Keratinocyte (primary cell): ENCODE measurements around the gene KANK2. TPM values are rescaled to one million over a fixed set of nuclear protein-coding genes. Genes with fewer than 3 reads are reported as not detected.

Experiments used
- DNase-seq: peaks from one replicate; pipeline ENCODE4 v3.0.0-alpha.2; 2011; ENCODE audit warnings: low read depth, missing footprints, low spot score
- FAIRE-seq: peaks from 2 replicates; lab custom pipeline; 2011; peaks lifted over from hg19 to GRCh38; lab: Jason Lieb, UNC
- H2AFZ ChIP-seq: 2 replicates; pipeline ENCODE4 v1.6.0; 2012; ENCODE audit warnings: low read length, control low read depth, inconsistent platforms; ENCODE audit not compliant: control insufficient read depth
- H3K27ac ChIP-seq: 2 replicates; pipeline ENCODE4 v1.5.1; 2011; ENCODE audit warnings: low read length; ENCODE audit not compliant: control insufficient read depth, insufficient read depth
- H3K27me3 ChIP-seq: 3 replicates; pipeline ENCODE4 v1.6.0; 2011; ENCODE audit warnings: low read length; ENCODE audit not compliant: control insufficient read depth, insufficient read depth; ENCODE audit errors: extremely low read depth
- H3K36me3 ChIP-seq, 2 experiments: 2 replicates in 1 of 2; 3 replicates in 1 of 2; pipeline ENCODE4 v1.5.1; 2011; ENCODE audit warnings: low read length in 2 of 2, mild to moderate bottlenecking in 1 of 2; ENCODE audit not compliant: control insufficient read depth in 2 of 2, insufficient read depth in 2 of 2; ENCODE audit errors: extremely low read depth in 1 of 2
- H3K4me1 ChIP-seq: 3 replicates; pipeline ENCODE4 v1.5.1; 2011; ENCODE audit warnings: low read length; ENCODE audit not compliant: control insufficient read depth, insufficient read depth; ENCODE audit errors: extremely low read depth
- H3K4me2 ChIP-seq: 3 replicates; pipeline ENCODE4 v1.6.0; 2011; ENCODE audit warnings: low read depth, low read length; ENCODE audit not compliant: control insufficient read depth, insufficient read depth; ENCODE audit errors: extremely low read depth
- H3K4me3 ChIP-seq, 3 experiments: fragments of 200-600 bp in 1 of 3; sonication (generic) in 1 of 3; 2 replicates in 2 of 3; 3 replicates in 1 of 3; pipeline ENCODE4 v1.5.1; 2011 to 2016; ENCODE audit warnings: low read length in 3 of 3, mild to moderate bottlenecking in 3 of 3, control low read depth in 2 of 3, inconsistent platforms in 1 of 3, low read depth in 1 of 3, mixed read lengths in 1 of 3, mixed run types in 1 of 3, moderate library complexity in 1 of 3; ENCODE audit not compliant: control insufficient read depth in 2 of 3, insufficient read depth in 2 of 3; ENCODE audit errors: extremely low read depth in 1 of 3
- H3K79me2 ChIP-seq: 2 replicates; pipeline ENCODE4 v1.6.0; 2012; ENCODE audit warnings: low read length; ENCODE audit not compliant: control insufficient read depth, insufficient read depth
- H3K9ac ChIP-seq: 3 replicates; pipeline ENCODE4 v1.6.0; 2011; ENCODE audit warnings: low read length; ENCODE audit not compliant: control insufficient read depth, insufficient read depth; ENCODE audit errors: extremely low read depth
- H3K9me1 ChIP-seq: 3 replicates; pipeline ENCODE4 v1.6.0; 2011; ENCODE audit warnings: low read length; ENCODE audit not compliant: control insufficient read depth, insufficient read depth; ENCODE audit errors: extremely low read depth
- H3K9me3 ChIP-seq: 2 replicates; pipeline ENCODE4 v1.5.1; 2012; ENCODE audit warnings: low read depth, low read length; ENCODE audit not compliant: control insufficient read depth
- H4K20me1 ChIP-seq: 3 replicates; pipeline ENCODE4 v1.6.0; 2011; ENCODE audit warnings: low read length; ENCODE audit not compliant: control insufficient read depth, insufficient read depth; ENCODE audit errors: extremely low read depth
- EZH2 ChIP-seq: IDR thresholded peaks from one replicate; pipeline ENCODE4 v1.6.1; 2012; ENCODE audit warnings: inconsistent platforms, mild to moderate bottlenecking, low read length, moderate library complexity
- dilution Hi-C: fragments of 300-500 bp; cut with MboI; formaldehyde crosslinking; loops from one replicate; pipeline ENCODE4 v1.7.0; 2020; ENCODE audit warnings: low sequenced_read_pairs; ENCODE audit not compliant: extremely low pct_ligation_motif_present
- polyA plus RNA-seq, 5 experiments: library from polyadenylated mRNA; depleted of rRNA in 3 of 5; stranded (reverse) in 3 of 5; stranded (forward) in 1 of 5; unstranded in 1 of 5; fragments of >200 nt; gene quantifications; 1 replicate in 1 of 5; 2 replicates in 3 of 5; 3 replicates in 1 of 5; pipeline versions ENCODE4 v1.2.1 to v1.2.3, GENCODE V29; 2011 to 2012; ENCODE audit warnings: missing spikeins in 2 of 5, low read depth in 1 of 5, low replicate concordance in 1 of 5
- TF ChIP-seq, protein P1 (sequence below), 3 experiments: IDR thresholded peaks in 1 of 3; conservative IDR thresholded peaks in 1 of 3; optimal IDR thresholded peaks in 1 of 3; 2 replicates in 2 of 3; 3 replicates in 1 of 3; pipeline versions ENCODE3 to v1.5.1; 2011; ENCODE audit warnings: low read length in 3 of 3, mild to moderate bottlenecking in 3 of 3, moderate library complexity in 2 of 3, control low read depth in 1 of 3, inconsistent platforms in 1 of 3; ENCODE audit not compliant: insufficient read depth in 2 of 3; ENCODE audit errors: extremely low read depth in 1 of 3

KANK2 gene
- polyA plus RNA-seq, 1 donor (not counting 4 experiments of a cell fraction or from before 2014, with no cell fraction given): 2.8 TPM

DNA sequence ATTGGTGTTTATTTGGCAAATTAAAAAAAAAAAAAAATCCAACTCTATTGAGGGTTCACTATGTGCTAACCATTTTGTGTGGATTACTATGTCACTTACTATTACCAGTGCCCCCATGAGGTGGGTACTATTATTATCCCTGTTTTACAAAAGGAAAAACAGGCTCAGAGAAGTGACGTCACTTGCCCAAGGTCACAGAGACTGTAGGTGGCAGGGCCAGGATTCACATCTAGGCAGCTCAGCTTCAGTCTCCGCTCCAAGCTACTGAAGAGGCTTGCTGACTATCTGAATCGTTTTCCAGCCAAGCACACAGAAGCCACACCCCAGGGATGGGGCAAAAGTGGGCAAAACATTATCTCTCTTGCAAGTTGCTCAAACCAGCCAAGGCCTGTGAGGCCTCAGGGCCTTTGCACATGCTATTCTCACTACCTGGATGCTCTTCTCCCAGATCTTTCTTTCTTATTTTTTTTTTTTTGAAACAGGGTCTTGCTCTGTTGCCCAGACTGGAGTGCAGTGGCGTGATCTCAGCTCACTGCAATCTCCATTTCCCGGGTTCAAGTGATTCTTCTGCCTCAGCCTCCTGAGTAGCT lies 37.2 kb upstream of the KANK2 start:
- no peaks in the 10 kb centered on the region for H4K20me1 ChIP-seq
- H3K27ac ChIP-seq: no peak overlapping the region
- no peaks in the 10 kb centered on the region for H3K79me2 ChIP-seq
- dilution Hi-C loops: no loop called here
- H3K9me1 ChIP-seq: no peaks in the 10 kb centered on the region
- peaks cover 7 to 31% of the 10 kb centered on the region in 2 experiments for H3K36me3 ChIP-seq
- H3K9ac ChIP-seq: no peak overlapping the region
- H3K4me2 ChIP-seq: no peak overlapping the region
- no peaks in the 10 kb centered on the region for H3K9me3 ChIP-seq
- no peaks in the 10 kb centered on the region for H3K4me1 ChIP-seq
- DNase-seq (no peak), FAIRE-seq (no peak)
- H2AFZ ChIP-seq: no peak overlapping the region
- TF ChIP-seq, protein P1, sequence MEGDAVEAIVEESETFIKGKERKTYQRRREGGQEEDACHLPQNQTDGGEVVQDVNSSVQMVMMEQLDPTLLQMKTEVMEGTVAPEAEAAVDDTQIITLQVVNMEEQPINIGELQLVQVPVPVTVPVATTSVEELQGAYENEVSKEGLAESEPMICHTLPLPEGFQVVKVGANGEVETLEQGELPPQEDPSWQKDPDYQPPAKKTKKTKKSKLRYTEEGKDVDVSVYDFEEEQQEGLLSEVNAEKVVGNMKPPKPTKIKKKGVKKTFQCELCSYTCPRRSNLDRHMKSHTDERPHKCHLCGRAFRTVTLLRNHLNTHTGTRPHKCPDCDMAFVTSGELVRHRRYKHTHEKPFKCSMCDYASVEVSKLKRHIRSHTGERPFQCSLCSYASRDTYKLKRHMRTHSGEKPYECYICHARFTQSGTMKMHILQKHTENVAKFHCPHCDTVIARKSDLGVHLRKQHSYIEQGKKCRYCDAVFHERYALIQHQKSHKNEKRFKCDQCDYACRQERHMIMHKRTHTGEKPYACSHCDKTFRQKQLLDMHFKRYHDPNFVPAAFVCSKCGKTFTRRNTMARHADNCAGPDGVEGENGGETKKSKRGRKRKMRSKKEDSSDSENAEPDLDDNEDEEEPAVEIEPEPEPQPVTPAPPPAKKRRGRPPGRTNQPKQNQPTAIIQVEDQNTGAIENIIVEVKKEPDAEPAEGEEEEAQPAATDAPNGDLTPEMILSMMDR (optimal IDR thresholded peaks at IDR 0.05 in 1 of 3, IDR thresholded peaks at IDR 0.05 in 1 of 3, conservative IDR thresholded peaks at IDR 0.05 in 1 of 3; ENCODE audit: extremely low read depth in 1 of 3, insufficient read depth in 2 of 3, low read length in 3 of 3): no peak
- no peak for TF ChIP-seq EZH2
- H3K4me3 ChIP-seq: no peak overlapping the region
- no peaks in the 10 kb centered on the region for H3K27me3 ChIP-seq

DNA sequence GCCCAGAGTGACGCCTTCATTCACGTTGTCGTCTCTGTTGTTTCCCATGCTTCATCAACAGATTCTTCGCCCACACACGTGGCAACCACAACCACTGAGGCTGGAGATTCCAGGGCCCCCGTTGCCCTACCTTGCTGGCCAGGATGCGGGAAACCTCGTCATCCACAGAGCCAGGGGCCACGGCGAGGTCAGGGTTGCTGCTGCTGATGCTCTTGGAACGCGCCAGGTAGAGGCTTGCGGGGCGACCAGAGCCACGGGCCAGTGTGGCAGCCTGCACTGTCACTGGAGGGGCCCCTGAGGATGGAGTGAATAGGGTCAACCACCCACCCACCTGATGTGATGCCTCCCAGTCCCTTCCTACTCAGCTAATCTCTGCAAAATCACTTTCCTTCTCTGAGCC lies 35.7 kb upstream of the KANK2 start:
- H3K27ac ChIP-seq: no peak overlapping the region
- no peak for DNase-seq
- no peak for FAIRE-seq

More for the DNA sequence above, 35.7 kb upstream of the KANK2 start:
- Histone ChIP-seq H3K9ac (no peak overlapping the region), H3K79me2 (no peaks in the 10 kb centered on the region), H3K9me1 (no peaks in the 10 kb centered on the region), H4K20me1 (no peaks in the 10 kb centered on the region), H3K4me2 (no peak overlapping the region), H2AFZ (no peak overlapping the region), H3K4me3 (no peak overlapping the region), H3K4me1 (no peaks in the 10 kb centered on the region), H3K27me3 (no peaks in the 10 kb centered on the region), H3K9me3 (no peaks in the 10 kb centered on the region), H3K36me3 (peaks cover 7 to 21% of the 10 kb centered on the region in 2 experiments)
- dilution Hi-C loops: no loop called here
- TF ChIP-seq, protein P1 (optimal IDR thresholded peaks at IDR 0.05 in 1 of 3, IDR thresholded peaks at IDR 0.05 in 1 of 3, conservative IDR thresholded peaks at IDR 0.05 in 1 of 3; ENCODE audit: extremely low read depth in 1 of 3, insufficient read depth in 2 of 3, low read length in 3 of 3): no peak
- no peak for TF ChIP-seq EZH2
